IPS DF 4.7 (cell line): ENCODE results near the gene LRRC4C.

Experiments used
- DNase-seq: peaks from one replicate; pipeline ENCODE4 v3.0.0-alpha.2; 2013; ENCODE audit warnings: low spot score; ENCODE audit errors: extremely low read depth

Gene LRRC4C

GRCh38 chr11:41333357-41333756 lies 126.1 kb downstream of the LRRC4C start:
- no peak for DNase-seq

DNA sequence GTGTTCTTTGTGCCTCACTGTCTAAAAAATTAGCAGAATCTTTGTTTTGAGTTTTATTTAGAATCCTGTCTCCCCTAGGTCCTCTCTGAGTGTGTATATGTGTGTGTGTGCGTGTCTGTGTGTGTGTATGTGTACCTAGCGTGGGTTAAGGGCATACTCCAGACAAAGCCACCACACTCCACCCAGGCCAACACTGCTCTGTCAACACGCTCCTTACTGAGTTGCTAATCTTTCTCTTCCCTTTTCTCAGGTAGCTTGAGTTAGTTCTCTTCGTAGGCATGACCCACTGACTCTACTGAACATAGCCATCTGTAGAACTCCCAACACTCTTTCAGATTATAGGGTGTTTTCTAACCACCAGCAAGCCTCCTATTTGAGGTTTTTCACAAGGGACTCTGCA lies 131.1 kb downstream of the LRRC4C start:
- no peak for DNase-seq

DNA sequence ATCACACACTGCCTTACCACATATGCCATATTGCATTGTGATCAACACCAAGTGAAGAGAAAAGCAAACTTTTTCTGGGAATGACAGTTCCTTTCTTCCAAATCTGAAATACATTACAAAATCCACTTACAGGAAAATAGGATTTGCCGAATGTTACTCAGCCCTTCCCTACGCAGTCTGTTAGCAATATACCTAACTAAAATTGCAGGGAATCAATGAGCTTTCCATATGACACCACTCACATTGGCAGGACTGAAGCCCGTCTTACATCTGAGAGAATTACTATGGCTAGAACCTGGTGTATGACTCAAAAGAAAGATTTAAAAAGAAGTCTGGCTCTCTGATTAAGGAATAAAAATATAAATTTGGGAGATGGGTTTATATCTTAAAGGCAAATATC lies 136.0 kb downstream of the LRRC4C start:
- DNase-seq: no peak

GRCh38 chr11:41320653-41321052 lies 138.8 kb downstream of the LRRC4C start:
- no peak for DNase-seq

DNA sequence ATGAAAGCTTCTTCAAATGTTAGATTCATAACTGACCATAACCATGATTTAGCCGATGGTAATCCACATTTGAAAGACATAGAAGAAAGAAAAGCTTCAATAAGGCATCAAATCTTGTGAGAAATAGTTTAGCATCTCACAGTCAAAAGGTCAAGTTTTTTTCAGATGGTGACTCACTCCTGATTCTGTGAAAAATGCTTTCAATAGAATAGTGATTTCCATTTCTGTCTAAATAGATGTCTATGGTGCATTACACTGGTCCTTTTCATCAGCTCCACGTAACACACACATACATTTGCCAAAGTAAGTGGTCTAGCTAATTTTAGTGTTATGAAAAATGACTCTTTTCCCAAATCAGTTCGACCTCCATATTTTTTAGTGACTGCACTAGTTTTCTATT lies 139.2 kb downstream of the LRRC4C start:
- no peak for DNase-seq

DNA sequence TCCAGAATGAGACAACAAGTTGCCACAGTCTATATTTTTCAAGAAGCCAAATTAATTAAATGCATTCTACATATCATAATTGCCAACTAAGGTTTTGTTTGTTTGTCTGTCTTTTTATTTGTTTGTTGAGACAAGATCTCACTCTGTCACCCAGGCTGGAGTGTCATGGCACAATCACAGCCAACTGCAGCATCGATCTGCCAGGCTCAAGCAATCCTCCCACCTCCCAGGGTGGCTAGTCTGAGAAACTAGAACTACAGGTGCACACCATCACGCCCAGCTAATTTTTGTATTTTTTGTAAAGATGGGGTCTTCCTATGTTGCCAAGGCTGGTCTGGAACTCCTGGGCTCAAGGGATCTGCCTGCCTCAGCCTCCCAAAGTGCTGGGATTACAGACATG lies 140.0 kb downstream of the LRRC4C start:
- no peak for DNase-seq

- no peak for DNase-seq
Measured at GRCh38 chr11:41316751-41317150, 142.7 kb downstream of the LRRC4C start.

DNA sequence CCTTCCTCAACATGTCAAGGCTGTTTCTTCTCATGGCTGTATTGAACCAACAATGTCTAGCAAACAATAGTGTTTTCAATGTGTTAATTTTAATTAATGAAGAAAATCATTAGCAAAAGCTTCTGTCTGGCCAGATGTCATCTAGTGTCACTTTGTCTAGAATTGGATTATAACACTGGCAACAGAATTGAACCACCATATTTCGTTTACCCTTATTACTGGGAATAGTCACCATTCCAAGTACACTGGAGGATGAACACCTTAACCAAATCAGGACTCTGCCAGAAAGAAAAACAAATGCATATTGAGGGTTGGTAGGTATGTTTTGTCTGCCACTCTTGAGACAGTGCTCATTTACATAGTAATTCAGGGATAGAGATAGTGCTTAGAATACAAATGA lies 146.2 kb downstream of the LRRC4C start:
- no peak for DNase-seq

- DNase-seq: no peak
Measured at GRCh38 chr11:41309716-41310115, 149.7 kb downstream of the LRRC4C start.

GRCh38 chr11:41309111-41309522 lies 150.3 kb downstream of the LRRC4C start:
- DNase-seq: no peak

DNA sequence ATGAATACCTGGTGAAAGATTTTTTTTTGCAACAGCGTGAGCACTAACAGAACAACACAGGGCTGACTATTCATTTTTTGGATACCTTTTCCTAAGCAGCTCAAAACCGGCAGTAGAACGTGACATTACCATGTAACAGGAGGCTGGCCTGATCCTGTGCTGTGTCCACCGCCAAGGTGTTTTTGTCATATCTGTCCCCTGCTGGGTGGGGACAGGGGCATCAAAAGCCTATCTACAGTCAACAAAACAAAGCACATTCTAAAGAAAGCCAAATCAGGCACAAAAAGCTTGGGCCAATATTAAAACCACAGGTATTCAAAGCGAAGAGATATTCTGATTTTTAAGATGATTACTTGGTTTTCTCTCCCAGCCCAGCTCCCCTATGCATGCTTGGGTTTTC lies 151.2 kb downstream of the LRRC4C start:
- no peak for DNase-seq

- no peak for DNase-seq
Measured at GRCh38 chr11:41307296-41308080, 152.0 kb downstream of the LRRC4C start.

DNA sequence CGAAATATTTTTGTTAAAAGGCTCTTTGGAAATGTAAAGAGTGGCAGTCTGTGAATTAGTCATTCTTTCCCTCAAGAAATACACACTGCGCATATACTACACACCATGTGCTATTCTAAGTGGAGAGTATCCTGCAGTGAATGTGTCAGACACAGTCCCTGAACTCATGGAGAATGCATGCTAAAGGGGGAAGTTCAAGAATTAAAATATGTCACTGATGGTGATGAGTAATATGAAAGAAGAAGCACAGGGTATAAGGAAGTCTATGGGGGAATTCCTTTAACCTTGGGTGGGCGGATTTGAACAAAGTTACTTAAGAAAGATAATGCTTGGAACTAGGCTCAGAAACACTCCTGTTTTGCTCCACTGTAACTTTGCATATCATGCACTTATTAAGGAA lies 153.0 kb downstream of the LRRC4C start:
- no peak for DNase-seq

DNA sequence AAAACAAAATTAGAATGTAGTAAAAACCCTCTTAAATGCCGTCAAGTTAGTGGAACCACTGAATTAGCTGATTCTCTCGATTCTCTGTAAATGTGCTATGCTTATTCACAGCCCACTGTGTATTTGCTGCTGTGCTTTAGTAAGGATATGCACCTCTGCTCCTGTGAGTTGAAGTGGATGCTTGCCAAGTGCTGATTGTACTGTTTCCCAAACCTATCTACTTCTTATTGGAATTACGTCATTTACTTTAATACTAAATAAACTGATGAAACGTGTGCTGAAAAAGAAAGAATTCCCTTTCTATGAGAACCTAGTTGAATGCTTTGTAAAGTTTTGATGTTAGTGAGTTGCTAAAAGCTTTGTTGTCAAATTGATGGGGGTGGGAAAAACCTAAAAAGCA lies 158.4 kb downstream of the LRRC4C start:
- no peak for DNase-seq

GRCh38 chr11:41289408-41289807 lies 170.0 kb downstream of the LRRC4C start:
- DNase-seq: no peak

DNA sequence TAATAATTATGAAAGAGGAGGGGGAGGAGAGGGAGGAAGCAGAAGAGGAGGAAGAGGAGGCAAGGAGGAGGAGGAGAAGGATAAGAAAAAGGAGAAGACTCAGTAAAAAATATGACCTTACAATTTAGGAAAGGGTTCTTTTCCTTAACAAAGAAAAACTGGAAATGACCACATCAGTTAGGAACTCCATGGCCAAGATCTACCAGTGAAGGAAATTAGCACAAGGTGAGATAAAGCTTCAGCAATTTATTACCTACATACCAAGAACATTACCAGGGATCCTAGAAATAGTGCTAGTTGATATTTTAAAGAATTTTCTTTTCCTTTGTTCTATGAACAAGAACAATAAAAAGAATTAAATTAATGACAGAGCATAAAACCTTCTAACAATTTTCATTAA lies 172.7 kb downstream of the LRRC4C start:
- no peak for DNase-seq

GRCh38 chr11:41284354-41284753 lies 175.1 kb downstream of the LRRC4C start:
- DNase-seq: no peak

DNA sequence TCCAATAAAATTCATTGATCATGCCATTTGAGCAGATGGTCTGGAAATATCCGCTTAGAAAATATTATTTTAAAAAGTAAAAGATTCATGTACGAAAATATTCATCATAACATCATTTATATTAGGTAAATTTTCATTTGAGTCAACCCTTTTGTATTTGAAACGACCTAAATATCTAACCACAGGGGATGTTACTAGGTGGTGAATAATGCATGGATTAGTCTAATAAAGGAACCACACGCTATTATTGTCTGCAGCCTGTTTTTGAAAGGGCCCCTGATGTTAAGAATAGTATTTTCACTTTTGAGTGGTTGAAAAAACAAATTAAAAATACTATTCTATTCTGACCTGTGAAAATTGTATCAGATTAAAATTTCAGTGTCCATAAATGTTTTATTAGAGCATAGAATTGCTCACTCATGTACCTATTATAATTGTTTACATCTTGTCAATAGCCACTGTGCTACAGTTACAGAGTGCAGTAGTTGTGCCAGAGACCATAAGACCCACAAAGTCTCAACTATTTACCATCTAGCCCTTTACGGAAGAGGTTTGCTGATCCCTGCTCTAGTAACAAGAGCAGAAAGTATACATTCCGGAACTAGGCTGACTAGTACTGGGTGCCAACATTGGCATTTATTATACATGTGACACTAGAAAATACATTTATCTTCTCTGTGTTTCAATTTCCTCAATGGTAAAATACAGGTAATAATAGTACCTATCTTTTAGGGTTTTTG lies 176.1 kb downstream of the LRRC4C start:
- DNase-seq: no peak

DNA sequence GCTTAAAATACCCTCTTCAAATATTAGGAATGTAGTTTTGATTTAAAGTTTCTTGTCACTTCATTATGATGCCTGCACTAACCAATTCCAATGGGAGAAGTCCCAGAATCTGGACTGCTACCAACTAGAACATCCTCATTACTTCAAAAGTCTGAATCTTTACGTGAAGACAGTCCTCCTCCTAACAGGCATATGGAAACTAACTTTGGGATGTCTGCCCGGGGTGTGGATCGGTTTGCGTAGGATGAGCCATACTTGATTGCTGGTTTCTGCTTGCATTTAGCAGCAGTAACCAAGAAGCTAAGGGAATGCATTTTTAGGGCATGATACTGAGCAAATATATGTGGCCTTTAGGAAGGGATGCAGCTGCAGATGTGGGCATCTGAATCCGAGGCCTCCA lies 177.1 kb downstream of the LRRC4C start:
- no peak for DNase-seq

DNA sequence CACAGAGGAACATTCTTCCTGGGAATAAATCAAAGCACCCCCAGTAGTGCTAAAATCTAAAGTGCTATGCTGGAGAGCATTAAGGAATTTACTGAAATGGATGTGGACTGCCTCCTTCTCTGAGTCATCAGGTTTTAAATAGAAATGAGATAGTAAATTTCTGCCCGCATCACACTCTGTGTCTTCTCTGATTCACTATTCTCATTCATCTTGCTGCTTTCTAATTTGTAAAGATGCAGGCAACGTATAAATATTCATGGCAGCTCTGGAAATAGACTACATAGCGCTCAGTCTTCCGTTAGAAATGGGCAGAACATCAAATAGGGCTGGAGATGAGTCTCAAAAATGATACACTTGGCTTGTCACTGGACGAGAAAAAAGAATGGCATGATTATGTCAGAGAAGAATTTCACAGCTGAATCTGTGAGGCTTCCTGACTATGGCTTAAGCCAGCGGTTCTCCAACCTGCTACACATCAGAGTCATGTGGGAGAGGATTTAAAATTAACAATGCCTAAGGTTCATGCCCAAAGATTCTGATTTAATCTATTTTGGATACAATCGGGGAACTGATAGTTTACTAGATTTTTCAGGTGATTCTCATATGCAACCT lies 178.2 kb downstream of the LRRC4C start:
- no peak for DNase-seq

GRCh38 chr11:41274831-41275230 lies 184.6 kb downstream of the LRRC4C start:
- DNase-seq: no peak

GRCh38 chr11:41273908-41274307 lies 185.5 kb downstream of the LRRC4C start:
- DNase-seq: no peak

DNA sequence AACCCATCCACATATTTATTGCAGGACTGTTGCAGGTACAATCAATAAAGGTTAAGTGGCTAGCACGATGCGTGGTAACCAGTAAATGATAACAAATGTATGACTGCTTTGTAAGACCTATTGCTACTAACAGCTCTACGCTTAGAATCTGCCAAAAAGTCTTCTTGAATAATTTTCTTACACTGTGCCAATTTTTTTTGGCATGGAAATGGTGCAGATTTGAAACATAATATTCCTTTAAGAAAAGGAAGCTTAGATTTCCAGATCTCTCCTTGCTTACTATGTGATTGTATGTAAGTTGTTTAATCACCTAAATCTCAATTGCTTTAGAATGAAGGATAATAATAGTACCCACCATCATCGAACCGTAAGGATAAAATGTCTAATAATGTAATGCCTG lies 192.0 kb downstream of the LRRC4C start:
- no peak for DNase-seq
